Germinal center (tissue), 1 donor: ENCODE measurements around the gene ANGPTL4.

ENCODE experiments used
- DNase-seq: peaks from one replicate; pipeline ENCODE4 v3.0.0; 2012; ENCODE audit warnings: mixed read lengths, low spot score

Gene ANGPTL4

DNA sequence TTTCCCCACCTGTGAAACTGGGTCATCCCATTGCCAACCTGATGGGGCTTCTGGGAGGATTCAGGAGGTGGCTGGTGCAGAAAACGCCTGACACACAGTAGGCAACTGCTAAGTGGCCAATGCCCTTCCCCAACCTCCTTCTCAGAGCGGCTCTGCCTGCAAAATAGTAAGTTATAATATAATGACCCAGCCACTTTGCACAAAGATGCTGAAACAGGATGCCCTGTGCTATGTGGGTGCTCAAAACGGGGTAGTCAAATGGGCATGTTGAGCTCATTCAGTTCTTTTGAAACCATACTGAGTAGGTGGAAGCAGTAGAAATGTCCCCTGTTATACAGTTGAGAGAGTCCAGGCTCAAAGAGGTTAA lies 49.7 kb downstream of the ANGPTL4 start:
- DNase-seq = no peak

DNA sequence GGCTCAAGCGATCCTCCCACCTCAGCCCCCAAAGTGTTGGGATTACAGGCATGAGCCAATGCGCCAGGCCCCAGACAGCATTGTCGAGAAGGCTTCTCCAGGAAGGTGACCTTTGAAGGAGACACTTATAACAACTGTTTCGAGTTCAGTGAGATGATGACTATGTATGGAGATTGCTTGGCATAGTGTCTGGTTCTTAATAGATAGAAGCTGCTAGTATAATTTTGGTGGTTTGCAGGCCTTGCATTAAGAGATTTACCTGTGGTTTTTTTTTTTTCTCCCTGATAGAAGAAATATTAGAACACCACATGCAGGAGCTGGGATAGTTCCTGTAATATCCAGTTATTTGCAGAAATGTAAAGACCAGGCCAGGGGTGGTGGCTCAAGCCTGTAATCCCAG lies 52.8 kb downstream of the ANGPTL4 start:
- no peak for DNase-seq

DNA sequence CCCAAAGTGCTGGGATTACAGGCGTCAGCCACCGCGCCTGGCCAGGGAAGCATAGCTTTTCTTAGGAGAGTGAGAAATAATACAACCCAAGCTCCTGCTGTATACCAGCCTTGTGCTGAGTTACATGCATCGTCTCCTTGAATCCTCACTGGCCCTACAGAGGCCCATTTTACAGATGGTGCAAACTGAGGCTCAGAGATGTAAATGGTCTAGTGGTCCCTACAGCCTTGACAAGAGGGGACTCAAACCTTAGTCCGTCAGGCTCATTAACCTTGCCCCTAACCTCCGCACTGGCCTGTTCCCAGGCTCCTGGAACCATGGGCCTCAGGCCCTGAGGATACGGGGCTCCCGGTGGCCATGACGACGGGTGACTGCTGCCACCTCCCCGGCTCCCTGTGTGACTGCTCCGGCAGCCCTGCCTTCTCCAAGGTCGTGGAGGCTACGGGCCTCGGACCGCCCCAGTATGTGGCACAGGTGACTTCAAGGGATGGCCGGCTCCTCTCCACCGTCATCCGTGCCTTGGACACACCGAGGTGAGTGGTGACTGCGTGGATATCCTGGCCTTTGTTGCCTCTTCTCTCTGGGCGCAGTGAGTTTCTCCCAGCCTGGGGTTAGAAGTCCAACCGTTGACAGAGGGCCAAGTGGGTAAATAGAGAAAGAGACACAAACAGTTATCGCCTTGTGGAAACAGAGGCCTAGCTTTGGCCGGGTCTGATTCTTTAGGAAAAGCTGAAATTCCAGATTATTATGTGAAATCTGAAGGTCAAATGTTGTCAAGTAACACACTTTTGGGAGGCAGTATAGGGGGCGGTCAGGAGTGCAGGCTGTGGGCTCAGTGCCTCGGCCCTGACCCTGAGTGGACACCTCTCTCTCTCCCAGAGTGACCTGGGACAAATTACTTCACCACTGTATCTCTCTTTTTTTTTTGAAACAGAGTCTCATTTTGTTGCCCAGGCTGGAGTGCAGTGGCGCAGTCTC lies 57.8 kb downstream of the ANGPTL4 start:
- DNase-seq = no peak

DNA sequence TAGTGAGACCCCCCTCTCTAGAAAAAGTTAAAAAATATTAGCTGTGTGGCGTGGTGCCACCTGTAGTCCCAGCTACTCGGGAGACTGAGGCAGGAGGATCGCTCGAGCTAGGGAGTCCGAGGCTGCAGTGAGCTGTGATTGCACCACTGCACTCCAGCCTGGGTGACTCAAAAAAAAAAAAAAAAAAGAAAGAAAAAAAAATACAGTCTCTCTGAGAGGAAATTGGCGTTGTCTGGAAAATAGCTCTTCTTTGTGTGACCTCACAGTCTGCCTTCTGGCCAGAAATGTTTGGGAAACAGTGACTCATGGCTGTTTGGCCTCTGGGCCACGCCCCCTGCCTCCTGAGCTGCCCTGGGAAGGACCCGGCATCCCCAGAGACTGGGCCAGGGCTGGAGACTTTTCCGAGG lies 59.9 kb downstream of the ANGPTL4 start:
- DNase-seq = no peak
